Central memory CD8-positive, alpha-beta T cell (primary cell): ENCODE results near the gene CHRDL2.
A peak's percentile ranks its signal among the peaks of the same experiment; 100 is the strongest.
"Not testable (repeated sequence)": the region's sequence is repeated elsewhere in the genome, so short reads cannot be mapped to it uniquely, and the experiment has no call there.

Source experiments
- ATAC-seq: fragments of 150-1000 bp; cut with Tn5 transposase; replicated peaks from 2 replicates; pipeline ENCODE4 v1.10.0; 2022; ENCODE audit warnings: mild to moderate bottlenecking, moderate FRiP score, moderate number of reproducible peaks; ENCODE audit not compliant: poor library complexity, severe bottlenecking; ENCODE audit errors: extremely low read depth
- DNase-seq, 2 donors: peaks; one replicate each; pipeline ENCODE4 v3.0.0; 2021; ENCODE audit warnings: low spot score in 2 of 2
- H3K27ac Mint-ChIP-seq: one replicate; pipeline ENCODE4 v1.8.0; 2022; ENCODE audit warnings: low read depth, mild to moderate bottlenecking, moderate library complexity, mixed read lengths
- H3K27me3 Mint-ChIP-seq: one replicate; pipeline ENCODE4 v1.8.0; 2022; ENCODE audit warnings: mixed read lengths
- H3K36me3 Mint-ChIP-seq: one replicate; pipeline ENCODE4 v1.8.0; 2022; ENCODE audit warnings: mild to moderate bottlenecking, moderate library complexity, mixed read lengths; ENCODE audit not compliant: insufficient read depth
- H3K4me1 Mint-ChIP-seq: one replicate; pipeline ENCODE4 v1.8.0; 2022; ENCODE audit warnings: mixed read lengths
- H3K4me3 Mint-ChIP-seq: one replicate; pipeline ENCODE4 v1.8.0; 2022; ENCODE audit warnings: mild to moderate bottlenecking, moderate library complexity, mixed read lengths
- H3K9me3 Mint-ChIP-seq: one replicate; pipeline ENCODE4 v1.8.0; 2022; ENCODE audit warnings: mixed read lengths

Gene CHRDL2

GRCh38 chr11:74766905-74767304 lies 35.7 kb upstream of the CHRDL2 start:
- Mint-ChIP-seq H3K4me3 (no peak overlapping the region), H3K4me1 (peaks cover 69% of the 10 kb centered on the region), H3K9me3 (no peaks in the 10 kb centered on the region), H3K27ac (no peak overlapping the region), H3K36me3 (peaks cover 9% of the 10 kb centered on the region), H3K27me3 (no peaks in the 10 kb centered on the region)
- no peak for ATAC-seq
- no peak for DNase-seq

DNA sequence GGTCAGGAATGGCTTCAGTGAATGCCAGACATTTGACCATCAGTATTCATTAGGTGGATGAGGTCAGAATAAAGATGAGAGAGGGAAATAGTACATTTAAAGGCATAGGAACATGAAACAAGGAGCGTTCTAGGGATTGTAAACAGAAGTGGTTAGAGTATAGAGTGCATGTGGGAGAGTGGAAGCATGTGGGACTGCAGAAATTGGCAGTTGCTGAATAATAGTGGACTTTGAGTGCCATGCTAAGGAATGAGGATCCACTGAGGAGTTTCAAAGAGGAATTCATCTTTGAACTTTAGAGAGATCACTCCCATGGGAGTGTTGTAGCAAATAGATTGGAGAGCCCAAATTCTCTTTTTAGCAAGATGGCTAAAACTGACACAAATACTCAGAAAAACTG lies 25.3 kb upstream of the CHRDL2 start:
- DNase-seq, result no peak
- Mint-ChIP-seq H3K9me3 (no peaks in the 10 kb centered on the region), H3K4me3 (no peak overlapping the region), H3K27ac (no peak overlapping the region), H3K4me1 (peaks cover 23% of the 10 kb centered on the region), H3K36me3 (no peaks in the 10 kb centered on the region), H3K27me3 (no peaks in the 10 kb centered on the region)
- no peak for ATAC-seq

DNA sequence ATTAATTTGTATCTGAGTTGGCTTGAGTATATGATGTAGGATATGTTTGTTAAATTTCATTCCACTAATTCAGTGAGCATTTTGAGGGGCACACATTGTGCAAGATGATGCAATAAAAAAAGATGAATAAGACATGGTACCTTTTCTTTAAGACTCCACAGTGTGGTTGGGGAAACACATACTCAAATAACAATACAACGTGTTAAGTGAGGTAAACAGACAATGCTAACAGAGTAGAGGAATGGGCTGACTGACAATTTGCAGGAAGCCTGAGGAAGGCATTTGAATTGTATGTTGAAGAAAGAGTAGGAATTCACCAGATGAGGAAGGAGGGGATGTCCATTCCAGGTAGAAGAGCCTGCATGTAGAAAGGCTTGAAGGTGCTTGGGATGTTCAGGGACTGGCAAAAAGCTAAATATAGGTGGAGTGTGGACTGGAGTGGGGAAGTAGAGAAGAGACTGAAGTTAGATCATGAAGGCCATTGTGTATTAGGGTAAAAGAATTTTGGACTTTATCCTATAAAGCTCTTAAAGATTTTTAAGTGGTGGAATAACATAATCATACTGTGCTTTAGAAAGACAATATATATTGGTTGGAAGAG lies 24.3 kb upstream of the CHRDL2 start:
- no peak overlapping the region for H3K4me3 Mint-ChIP-seq
- no peak for ATAC-seq
- H3K27ac Mint-ChIP-seq, result peak overlapping the region; percentile 1
- H3K9me3 Mint-ChIP-seq, result no peaks in the 10 kb centered on the region
- H3K36me3 Mint-ChIP-seq, result no peaks in the 10 kb centered on the region
- no peaks in the 10 kb centered on the region for H3K27me3 Mint-ChIP-seq
- DNase-seq, result no peak
- peaks cover 29% of the 10 kb centered on the region for H3K4me1 Mint-ChIP-seq

- H3K27me3 Mint-ChIP-seq, result no peaks in the 10 kb centered on the region
- DNase-seq (no peak), ATAC-seq (no peak)
- H3K27ac Mint-ChIP-seq, result no peak overlapping the region
- H3K4me1 Mint-ChIP-seq, result peaks cover 36% of the 10 kb centered on the region
- peaks cover under 1% of the 10 kb centered on the region for H3K36me3 Mint-ChIP-seq
- H3K9me3 Mint-ChIP-seq, result no peaks in the 10 kb centered on the region
- H3K4me3 Mint-ChIP-seq, result no peak overlapping the region
Observed at GRCh38 chr11:74754507-74755252, 23.5 kb upstream of the CHRDL2 start.

DNA sequence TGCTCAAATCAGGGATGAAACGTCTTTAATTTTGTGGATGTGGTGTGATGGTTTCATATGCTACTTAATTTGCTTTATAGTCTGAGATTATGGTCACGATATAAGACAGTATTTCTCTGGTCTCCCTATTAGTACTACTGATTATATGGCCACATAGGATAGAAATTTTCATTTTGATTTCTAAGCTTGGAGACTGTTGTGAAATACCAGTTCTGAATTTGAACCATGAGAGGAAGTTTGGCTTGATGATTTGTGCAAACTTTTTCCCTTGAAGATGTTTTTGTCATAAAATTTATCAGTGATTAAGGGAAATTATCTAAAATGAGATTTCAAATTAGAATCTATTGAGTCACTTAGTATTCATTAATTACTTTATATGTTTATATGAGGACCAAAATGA lies 20.1 kb upstream of the CHRDL2 start:
- Mint-ChIP-seq H3K4me3 (peak overlapping the region; percentile 11), H3K27ac (no peak overlapping the region), H3K4me1 (peaks cover 50% of the 10 kb centered on the region), H3K27me3 (no peaks in the 10 kb centered on the region), H3K9me3 (no peaks in the 10 kb centered on the region), H3K36me3 (peaks cover 8% of the 10 kb centered on the region)
- DNase-seq (no peak), ATAC-seq (no peak)

DNA sequence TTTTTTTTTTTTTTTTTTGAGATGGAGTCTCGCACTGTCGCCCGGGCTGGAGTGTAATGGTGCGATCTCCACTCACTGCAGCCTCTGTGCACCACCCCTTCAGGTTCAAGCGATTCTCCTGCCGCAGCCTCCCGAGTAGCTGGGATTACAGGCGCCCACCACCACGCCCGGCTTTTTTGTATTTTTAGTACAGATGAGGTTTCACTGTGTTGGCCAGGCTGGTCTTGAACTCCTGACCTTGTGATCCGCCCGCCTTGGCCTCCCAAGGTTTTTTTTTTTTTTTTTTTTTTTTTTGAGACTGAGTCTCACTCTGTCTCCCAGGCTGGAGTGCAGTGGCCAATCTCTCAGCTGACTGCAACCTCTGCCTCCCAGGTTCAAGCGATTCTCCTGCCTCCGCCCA lies 19.4 kb upstream of the CHRDL2 start:
- not testable (repeated sequence) for ATAC-seq, H3K27ac Mint-ChIP-seq, H3K36me3 Mint-ChIP-seq, H3K9me3 Mint-ChIP-seq, DNase-seq, H3K27me3 Mint-ChIP-seq
- peak overlapping the region; percentile 86 for H3K4me3 Mint-ChIP-seq
- peaks cover 45% of the 10 kb centered on the region for H3K4me1 Mint-ChIP-seq

DNA sequence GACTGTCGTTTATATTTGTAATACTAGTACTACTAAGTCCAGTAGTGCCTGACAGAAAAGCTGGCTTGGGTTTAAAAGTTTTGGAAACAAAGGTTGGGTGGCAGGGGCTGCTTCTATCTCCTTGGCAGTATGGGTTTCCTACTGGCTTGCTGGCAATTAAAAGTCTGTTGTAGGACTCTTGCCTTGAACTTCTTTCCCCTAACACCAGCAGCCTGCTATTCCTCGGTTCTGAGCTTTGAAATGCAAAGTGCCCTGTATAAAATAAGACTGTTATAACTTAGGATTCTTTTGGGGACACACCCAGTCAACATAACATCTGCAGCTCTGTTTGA lies 18.7 kb upstream of the CHRDL2 start:
- no peak for ATAC-seq
- H3K4me1 Mint-ChIP-seq, result peaks cover 39% of the 10 kb centered on the region
- H3K9me3 Mint-ChIP-seq, result no peaks in the 10 kb centered on the region
- H3K27ac Mint-ChIP-seq, result peak overlapping the region; percentile 78
- no peaks in the 10 kb centered on the region for H3K27me3 Mint-ChIP-seq
- H3K36me3 Mint-ChIP-seq, result peaks cover 8% of the 10 kb centered on the region
- H3K4me3 Mint-ChIP-seq, result peak overlapping the region; percentile 86
- DNase-seq, result no peak

DNA sequence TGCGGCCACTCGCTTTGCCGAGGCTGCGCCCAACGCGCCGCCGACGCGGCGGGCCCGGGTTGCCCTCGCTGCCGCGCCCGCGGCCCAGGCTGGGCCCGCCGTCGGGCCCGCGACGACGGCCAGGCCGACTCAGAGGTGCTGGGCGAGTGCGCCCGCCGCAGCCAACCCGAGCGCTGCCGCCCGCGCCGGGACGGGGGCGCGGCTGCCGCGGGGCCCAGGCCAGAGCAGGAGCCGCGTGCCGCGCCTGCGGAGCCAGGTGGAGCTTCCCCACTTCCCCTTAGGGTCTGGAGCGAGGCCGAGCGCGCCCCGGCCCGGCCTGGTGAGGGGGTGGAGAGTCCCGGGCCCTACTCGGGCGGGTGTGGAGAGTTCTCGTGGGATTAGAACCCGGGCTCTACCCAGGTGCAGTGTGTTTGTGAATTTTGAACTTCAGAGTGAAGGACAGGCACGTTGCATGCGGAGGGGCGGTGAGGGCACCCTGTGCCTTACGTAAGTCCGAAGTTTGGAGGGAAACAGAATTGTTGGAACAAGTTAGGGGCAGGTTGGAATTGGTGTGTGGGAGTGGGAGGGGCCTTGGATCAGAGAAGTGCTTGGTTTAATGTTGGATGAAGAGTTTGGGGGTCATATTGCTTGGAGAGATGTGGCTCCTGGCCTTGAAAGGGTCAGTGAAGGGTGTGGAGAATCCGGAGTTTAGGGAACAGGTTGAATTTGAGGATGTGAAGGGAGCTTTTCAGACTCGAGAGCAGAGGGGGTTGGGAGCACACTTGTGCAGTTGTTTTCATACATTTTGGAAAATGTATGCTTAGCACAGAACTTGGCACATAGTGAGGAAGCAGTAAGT lies 18.1 kb upstream of the CHRDL2 start:
- DNase-seq, result peak in 1 of 2 donors; percentile 21
- H3K36me3 Mint-ChIP-seq, result peaks cover 8% of the 10 kb centered on the region
- H3K27me3 Mint-ChIP-seq, result no peaks in the 10 kb centered on the region
- H3K4me1 Mint-ChIP-seq, result peaks cover 37% of the 10 kb centered on the region
- H3K9me3 Mint-ChIP-seq, result no peaks in the 10 kb centered on the region
- peak; percentile 61 for ATAC-seq
- peak overlapping the region; percentile 78 for H3K27ac Mint-ChIP-seq
- peak overlapping the region; percentile 86 for H3K4me3 Mint-ChIP-seq

GRCh38 chr11:74748211-74749126 lies 17.2 kb upstream of the CHRDL2 start, which contains the start of gene RNF169:
RNF169 (plus strand) TSS chr11:74748849; CDS start chr11:74748881, 32 bp downstream.
- ATAC-seq (peak; percentile 99), DNase-seq (peak; percentile 75 to 87)
- Mint-ChIP-seq H3K27me3 (no peaks in the 10 kb centered on the region), H3K36me3 (peaks cover 8% of the 10 kb centered on the region), H3K27ac (peak within 1 kb of the TSS; percentile 89), H3K4me3 (peak within 1 kb of the TSS; percentile 86), H3K9me3 (no peaks in the 10 kb centered on the region), H3K4me1 (peaks cover 37% of the 10 kb centered on the region)

- Mint-ChIP-seq H3K4me1 (peaks cover 31% of the 10 kb centered on the region), H3K36me3 (peaks cover 8% of the 10 kb centered on the region), H3K4me3 (no peak overlapping the region), H3K9me3 (no peaks in the 10 kb centered on the region), H3K27ac (peak overlapping the region; percentile 89), H3K27me3 (no peaks in the 10 kb centered on the region)
- DNase-seq (no peak), ATAC-seq (no peak)
Observed at GRCh38 chr11:74746868-74747267, 15.6 kb upstream of the CHRDL2 start.

- H3K27ac Mint-ChIP-seq, result no peak overlapping the region
- peaks cover 6% of the 10 kb centered on the region for H3K36me3 Mint-ChIP-seq
Observed at GRCh38 chr11:74744277-74744676, 13.1 kb upstream of the CHRDL2 start.

DNA sequence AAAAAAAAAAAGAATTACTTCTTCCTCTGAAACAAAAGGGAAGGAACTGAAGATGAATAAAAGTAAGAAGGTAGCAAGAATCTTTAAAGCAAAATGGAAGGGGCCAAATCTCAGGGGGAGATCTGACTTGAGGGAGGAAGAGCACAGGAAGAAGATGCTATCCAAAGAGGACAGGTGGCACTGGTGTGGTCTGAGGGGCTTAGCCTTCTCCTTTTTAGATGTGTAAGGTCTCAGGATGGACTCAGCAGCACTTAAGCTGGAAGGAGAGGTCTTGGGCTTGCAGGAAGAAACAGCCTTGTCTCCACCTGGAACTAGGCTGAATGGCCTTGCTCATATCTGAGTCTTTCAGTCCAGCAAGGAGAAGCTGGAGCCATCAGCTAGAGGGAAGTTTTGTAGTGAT lies 12.4 kb upstream of the CHRDL2 start:
- Mint-ChIP-seq H3K4me3 (no peak overlapping the region), H3K36me3 (peaks cover 5% of the 10 kb centered on the region), H3K4me1 (peaks cover 18% of the 10 kb centered on the region), H3K9me3 (no peaks in the 10 kb centered on the region), H3K27me3 (peaks cover 10% of the 10 kb centered on the region), H3K27ac (no peak overlapping the region)
- no peak for ATAC-seq
- DNase-seq, result no peak

More at GRCh38 chr11:74744277-74744676, 13.1 kb upstream of the CHRDL2 start:
- no peak for DNase-seq
- Mint-ChIP-seq H3K27me3 (peaks cover 4% of the 10 kb centered on the region), H3K4me3 (no peak overlapping the region), H3K9me3 (no peaks in the 10 kb centered on the region), H3K4me1 (peaks cover 20% of the 10 kb centered on the region)
- ATAC-seq, result no peak
